ENCODE data around the gene B4GALT5.
"Not testable (repeated sequence)": the region's sequence is repeated elsewhere in the genome, so short reads cannot be mapped to it uniquely, and the experiment has no call there.

Gene B4GALT5

GRCh38 chr20:49713753-49714712, at the start of gene B4GALT5:
Gene B4GALT5 (minus strand): TSS chr20:49713878. CDS start chr20:49713690, 188 bp downstream.
- H3K9ac ChIP-seq (ENCODE audit: low read length), result peak within 1 kb of the TSS; percentile 96
- no peaks in the 10 kb centered on the region for H3K36me3 ChIP-seq (ENCODE audit: control insufficient read depth, insufficient read depth, low read length)
- no peaks in the 10 kb centered on the region for H3K27me3 ChIP-seq (ENCODE audit: control insufficient read depth, insufficient read depth, low read length)
- H3K4me3 ChIP-seq (ENCODE audit: low read length), result peak within 1 kb of the TSS; percentile 81
- H3K9me3 ChIP-seq (ENCODE audit: control insufficient read depth, low read length), result no peaks in the 10 kb centered on the region
- peaks cover 14% of the 10 kb centered on the region for H3K4me1 ChIP-seq (ENCODE audit: control insufficient read depth, insufficient read depth, low read length)

GRCh38 chr20:49762940-49763766, 49.5 kb upstream of the B4GALT5 start:
- H3K4me1 ChIP-seq (ENCODE audit: control insufficient read depth, insufficient read depth, low read length), result peaks cover 27% of the 10 kb centered on the region
- no peak overlapping the region for H3K9ac ChIP-seq (ENCODE audit: low read length)
- no peaks in the 10 kb centered on the region for H3K27me3 ChIP-seq (ENCODE audit: control insufficient read depth, insufficient read depth, low read length)
- no peaks in the 10 kb centered on the region for H3K9me3 ChIP-seq (ENCODE audit: control insufficient read depth, low read length)
- no peak overlapping the region for H3K4me3 ChIP-seq (ENCODE audit: low read length)
- no peaks in the 10 kb centered on the region for H3K36me3 ChIP-seq (ENCODE audit: control insufficient read depth, insufficient read depth, low read length)

GRCh38 chr20:49761888-49762287, 48.2 kb upstream of the B4GALT5 start:
- H3K9me3 ChIP-seq (ENCODE audit: control insufficient read depth, low read length); H3K9ac ChIP-seq (ENCODE audit: low read length); H3K36me3 ChIP-seq (ENCODE audit: control insufficient read depth, insufficient read depth, low read length); H3K4me3 ChIP-seq (ENCODE audit: low read length); H3K27me3 ChIP-seq (ENCODE audit: control insufficient read depth, insufficient read depth, low read length): not testable (repeated sequence)
- peaks cover 15% of the 10 kb centered on the region for H3K4me1 ChIP-seq (ENCODE audit: control insufficient read depth, insufficient read depth, low read length)

GRCh38 chr20:49759266-49759950, 45.7 kb upstream of the B4GALT5 start:
- no peaks in the 10 kb centered on the region for H3K9me3 ChIP-seq (ENCODE audit: control insufficient read depth, low read length)

GRCh38 chr20:49758781-49759180, 45.1 kb upstream of the B4GALT5 start:
- Histone ChIP-seq H3K36me3 (ENCODE audit: control insufficient read depth, insufficient read depth, low read length) (no peaks in the 10 kb centered on the region), H3K9ac (ENCODE audit: low read length) (no peak overlapping the region), H3K4me3 (ENCODE audit: low read length) (no peak overlapping the region), H3K4me1 (ENCODE audit: control insufficient read depth, insufficient read depth, low read length) (no peaks in the 10 kb centered on the region), H3K27me3 (ENCODE audit: control insufficient read depth, insufficient read depth, low read length) (no peaks in the 10 kb centered on the region), H3K9me3 (ENCODE audit: control insufficient read depth, low read length) (no peaks in the 10 kb centered on the region)

More at GRCh38 chr20:49759266-49759950, 45.7 kb upstream of the B4GALT5 start:
- Histone ChIP-seq H3K4me3 (ENCODE audit: low read length) (no peak overlapping the region), H3K4me1 (ENCODE audit: control insufficient read depth, insufficient read depth, low read length) (no peaks in the 10 kb centered on the region), H3K27me3 (ENCODE audit: control insufficient read depth, insufficient read depth, low read length) (no peaks in the 10 kb centered on the region), H3K36me3 (ENCODE audit: control insufficient read depth, insufficient read depth, low read length) (no peaks in the 10 kb centered on the region), H3K9ac (ENCODE audit: low read length) (no peak overlapping the region)

GRCh38 chr20:49757597-49757996, 43.9 kb upstream of the B4GALT5 start:
- Histone ChIP-seq H3K4me1 (ENCODE audit: control insufficient read depth, insufficient read depth, low read length) (peaks cover under 1% of the 10 kb centered on the region), H3K27me3 (ENCODE audit: control insufficient read depth, insufficient read depth, low read length) (no peaks in the 10 kb centered on the region), H3K4me3 (ENCODE audit: low read length) (no peak overlapping the region), H3K9ac (ENCODE audit: low read length) (no peak overlapping the region), H3K36me3 (ENCODE audit: control insufficient read depth, insufficient read depth, low read length) (no peaks in the 10 kb centered on the region), H3K9me3 (ENCODE audit: control insufficient read depth, low read length) (no peaks in the 10 kb centered on the region)

GRCh38 chr20:49756241-49756640, 42.6 kb upstream of the B4GALT5 start:
- Histone ChIP-seq H3K9me3 (ENCODE audit: control insufficient read depth, low read length) (no peaks in the 10 kb centered on the region), H3K9ac (ENCODE audit: low read length) (no peak overlapping the region), H3K4me3 (ENCODE audit: low read length) (no peak overlapping the region), H3K36me3 (ENCODE audit: control insufficient read depth, insufficient read depth, low read length) (no peaks in the 10 kb centered on the region), H3K4me1 (ENCODE audit: control insufficient read depth, insufficient read depth, low read length) (peaks cover 6% of the 10 kb centered on the region), H3K27me3 (ENCODE audit: control insufficient read depth, insufficient read depth, low read length) (no peaks in the 10 kb centered on the region)

GRCh38 chr20:49754596-49754995, 40.9 kb upstream of the B4GALT5 start:
- H3K4me1 ChIP-seq (ENCODE audit: control insufficient read depth, insufficient read depth, low read length), result peaks cover 6% of the 10 kb centered on the region
- no peak overlapping the region for H3K9ac ChIP-seq (ENCODE audit: low read length)
- H3K27me3 ChIP-seq (ENCODE audit: control insufficient read depth, insufficient read depth, low read length), result no peaks in the 10 kb centered on the region
- H3K4me3 ChIP-seq (ENCODE audit: low read length), result no peak overlapping the region
- no peaks in the 10 kb centered on the region for H3K9me3 ChIP-seq (ENCODE audit: control insufficient read depth, low read length)
- H3K36me3 ChIP-seq (ENCODE audit: control insufficient read depth, insufficient read depth, low read length), result no peaks in the 10 kb centered on the region

- H3K36me3 ChIP-seq (ENCODE audit: control insufficient read depth, insufficient read depth, low read length), result no peaks in the 10 kb centered on the region
- H3K27me3 ChIP-seq (ENCODE audit: control insufficient read depth, insufficient read depth, low read length), result no peaks in the 10 kb centered on the region
- H3K4me3 ChIP-seq (ENCODE audit: low read length), result no peak overlapping the region
- no peak overlapping the region for H3K9ac ChIP-seq (ENCODE audit: low read length)
- no peaks in the 10 kb centered on the region for H3K9me3 ChIP-seq (ENCODE audit: control insufficient read depth, low read length)
- H3K4me1 ChIP-seq (ENCODE audit: control insufficient read depth, insufficient read depth, low read length), result peaks cover 9% of the 10 kb centered on the region
Observed at GRCh38 chr20:49753133-49753532, 39.5 kb upstream of the B4GALT5 start.

GRCh38 chr20:49752201-49752903, 38.7 kb upstream of the B4GALT5 start:
- no peaks in the 10 kb centered on the region for H3K9me3 ChIP-seq (ENCODE audit: control insufficient read depth, low read length)
- H3K9ac ChIP-seq (ENCODE audit: low read length), result no peak overlapping the region
- no peaks in the 10 kb centered on the region for H3K36me3 ChIP-seq (ENCODE audit: control insufficient read depth, insufficient read depth, low read length)
- H3K4me3 ChIP-seq (ENCODE audit: low read length), result no peak overlapping the region
- H3K27me3 ChIP-seq (ENCODE audit: control insufficient read depth, insufficient read depth, low read length), result no peaks in the 10 kb centered on the region
- peaks cover 17% of the 10 kb centered on the region for H3K4me1 ChIP-seq (ENCODE audit: control insufficient read depth, insufficient read depth, low read length)

GRCh38 chr20:49751397-49751736, 37.7 kb upstream of the B4GALT5 start:
- no peak overlapping the region for H3K9ac ChIP-seq (ENCODE audit: low read length)
- H3K4me1 ChIP-seq (ENCODE audit: control insufficient read depth, insufficient read depth, low read length), result peaks cover 17% of the 10 kb centered on the region

More at GRCh38 chr20:49751397-49751736, 37.7 kb upstream of the B4GALT5 start:
- Histone ChIP-seq H3K27me3 (ENCODE audit: control insufficient read depth, insufficient read depth, low read length) (no peaks in the 10 kb centered on the region), H3K9me3 (ENCODE audit: control insufficient read depth, low read length) (no peaks in the 10 kb centered on the region), H3K4me3 (ENCODE audit: low read length) (no peak overlapping the region), H3K36me3 (ENCODE audit: control insufficient read depth, insufficient read depth, low read length) (no peaks in the 10 kb centered on the region)
